ENCODE measurements around the gene SBF2. TPM values are rescaled to one million over a fixed set of nuclear protein-coding genes. Genes with fewer than 3 reads are reported as not detected.

The SBF2 gene
- total and polyA plus RNA-seq, 3 experiments from 2014 or later, result 3.7 to 4.3 (median 4.2) TPM

DNA sequence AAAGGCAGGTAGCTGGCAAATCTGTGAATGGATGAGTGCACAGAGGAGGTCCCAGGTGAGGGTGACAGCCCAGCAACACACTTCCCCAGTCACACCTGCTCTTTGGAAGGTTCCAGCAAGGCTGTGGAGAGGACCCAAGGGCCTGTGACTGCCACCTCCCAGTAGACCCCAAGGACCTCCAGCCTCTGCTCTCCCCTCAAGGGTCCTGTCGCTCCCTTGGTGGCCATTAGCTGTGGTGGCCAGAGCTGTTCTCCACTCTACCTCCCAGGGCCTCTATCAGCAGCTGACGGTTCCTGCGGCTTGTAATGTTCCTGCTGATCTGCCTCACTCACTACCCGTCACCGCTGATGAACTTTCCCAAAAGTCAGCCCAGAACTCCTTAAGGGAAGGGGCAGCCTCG lies 537.1 kb downstream of the SBF2 start:
- peak overlapping the region in 3 of 7 donors; percentile 1 to 85 (median 85) for H3K4me3 Mint-ChIP-seq
- ChIA-PET POLR2A (interaction anchor here (0.5 kb wide), 1 partner anchor 218 kb away, joined by 5 read pairs; no protein-coding TSS in a partner anchor), CTCF (interaction anchor here (0.9 to 1.3 kb wide), 3 partner anchors 216 to 567 kb away, joined by 3 read pairs; no protein-coding TSS in a partner anchor)
- no peaks in the 10 kb centered on the region for H3K9me3 Mint-ChIP-seq
- no peak overlapping the region for H3K4me3 ChIP-seq (ENCODE audit: low read length)
- no peaks in the 10 kb centered on the region for H3K36me3 ChIP-seq (ENCODE audit: insufficient read depth, low read length)
- peak overlapping the region in 5 of 8 donors; percentile 82 to 94 (median 93) for H3K27ac Mint-ChIP-seq
- peaks cover 14% of the 10 kb centered on the region for H3K4me1 ChIP-seq (ENCODE audit: insufficient read depth, low read length)
- no peaks in the 10 kb centered on the region for H3K27me3 ChIP-seq (ENCODE audit: insufficient read depth, low read length, poor library complexity, severe bottlenecking)
- peaks cover 0 to 2% of the 10 kb centered on the region in 2 donors for H3K27me3 Mint-ChIP-seq
- no peak for DNase-seq
- H3K36me3 Mint-ChIP-seq, result no peaks in the 10 kb centered on the region
- H3K9me3 ChIP-seq (ENCODE audit: low read length), result no peaks in the 10 kb centered on the region
- H3K27ac ChIP-seq (ENCODE audit: low read depth, low read length), result no peak overlapping the region
- peaks cover 19 to 30% (median 24%) of the 10 kb centered on the region in 3 donors for H3K4me1 Mint-ChIP-seq

DNA sequence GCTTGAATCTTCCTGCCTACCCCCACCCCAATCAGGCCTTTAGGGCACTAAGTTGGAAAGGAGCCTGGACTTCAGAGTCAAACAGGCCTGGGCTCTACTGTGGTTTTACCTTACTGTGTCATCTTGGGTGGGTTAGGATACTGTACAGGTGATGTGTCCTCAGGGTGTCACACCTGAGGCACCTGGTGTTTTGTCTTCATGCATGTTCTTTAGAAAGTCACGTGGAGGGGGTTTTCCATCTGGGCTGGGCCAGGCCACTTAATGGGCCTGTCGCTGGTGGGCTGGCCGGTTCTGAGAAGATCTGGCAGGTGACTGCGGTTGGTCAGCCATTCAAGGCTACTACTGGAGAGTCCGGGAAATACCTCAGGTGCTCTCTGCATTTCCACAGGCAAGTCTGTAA lies 537.6 kb downstream of the SBF2 start:
- no peaks in the 10 kb centered on the region for H3K36me3 ChIP-seq (ENCODE audit: insufficient read depth, low read length)
- no peak overlapping the region for H3K27ac ChIP-seq (ENCODE audit: low read depth, low read length)
- DNase-seq, result no peak
- Mint-ChIP-seq H3K36me3 (no peaks in the 10 kb centered on the region), H3K27ac (peak overlapping the region in 3 of 8 donors; percentile 25 to 89 (median 82)), H3K9me3 (no peaks in the 10 kb centered on the region), H3K4me3 (peak overlapping the region in 3 of 7 donors; percentile 1 to 28 (median 3)), H3K4me1 (peaks cover 19 to 30% (median 24%) of the 10 kb centered on the region in 3 donors), H3K27me3 (peaks cover 0 to 2% of the 10 kb centered on the region in 2 donors)
- H3K9me3 ChIP-seq (ENCODE audit: low read length), result no peaks in the 10 kb centered on the region
- H3K27me3 ChIP-seq (ENCODE audit: insufficient read depth, low read length, poor library complexity, severe bottlenecking), result no peaks in the 10 kb centered on the region
- no peak overlapping the region for H3K4me3 ChIP-seq (ENCODE audit: low read length)
- CTCF ChIA-PET, result interaction anchor here (0.9 to 1.3 kb wide), 3 partner anchors 216 to 567 kb away, joined by 3 read pairs; no protein-coding TSS in a partner anchor
- H3K4me1 ChIP-seq (ENCODE audit: insufficient read depth, low read length), result peaks cover 14% of the 10 kb centered on the region
- POLR2A ChIA-PET, result interaction anchor here (0.5 kb wide), 1 partner anchor 218 kb away, joined by 5 read pairs; no protein-coding TSS in a partner anchor

DNA sequence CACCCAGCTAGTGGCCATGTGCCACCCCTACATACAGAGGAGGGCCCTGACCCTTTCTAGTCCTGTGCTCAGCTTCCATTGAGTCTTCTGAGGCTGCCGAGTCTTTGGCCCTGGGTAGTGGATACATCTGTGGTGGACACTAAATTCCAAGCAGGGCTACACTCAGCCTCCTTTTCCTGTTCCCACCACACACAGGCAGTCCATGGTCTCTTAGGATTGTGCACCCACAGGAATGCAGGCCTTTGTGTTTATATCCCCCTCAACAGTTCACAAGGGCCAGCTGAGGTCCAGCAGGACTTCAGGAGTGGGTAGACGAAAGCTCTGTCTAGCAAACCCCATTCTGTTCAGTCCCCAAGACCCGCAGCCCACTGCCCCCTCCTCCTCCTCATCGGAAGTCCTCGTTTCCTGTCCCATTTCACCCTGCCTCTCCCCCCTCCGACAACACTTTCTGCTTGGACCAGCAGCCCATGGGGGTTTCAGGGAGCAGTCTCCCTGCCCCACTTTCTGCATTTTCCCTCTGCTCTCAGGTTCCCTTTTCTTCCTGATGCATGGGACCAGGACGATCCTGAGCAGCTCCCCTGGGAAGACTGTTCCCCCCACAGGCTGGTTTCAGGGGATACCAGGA lies 538.3 kb downstream of the SBF2 start:
- peak overlapping the region in 4 of 8 donors; percentile 47 to 89 (median 58) for H3K27ac Mint-ChIP-seq
- H3K4me3 ChIP-seq (ENCODE audit: low read length), result no peak overlapping the region
- POLR2A ChIA-PET, result no interaction called here
- H3K4me3 Mint-ChIP-seq, result peak overlapping the region in 1 of 7 donors; percentile 28
- CTCF ChIA-PET, result interaction anchor here (0.7 to 2.0 kb wide), 4 partner anchors 142 to 568 kb away, joined by 3 to 6 read pairs (median 3); no protein-coding TSS in a partner anchor
- no peaks in the 10 kb centered on the region for H3K36me3 ChIP-seq (ENCODE audit: insufficient read depth, low read length)
- H3K9me3 Mint-ChIP-seq, result no peaks in the 10 kb centered on the region
- no peaks in the 10 kb centered on the region for H3K9me3 ChIP-seq (ENCODE audit: low read length)
- no peaks in the 10 kb centered on the region for H3K36me3 Mint-ChIP-seq
- peaks cover 14% of the 10 kb centered on the region for H3K4me1 ChIP-seq (ENCODE audit: insufficient read depth, low read length)
- H3K4me1 Mint-ChIP-seq, result peaks cover 19 to 30% (median 24%) of the 10 kb centered on the region in 3 donors
- H3K27ac ChIP-seq (ENCODE audit: low read depth, low read length), result no peak overlapping the region
- DNase-seq, result no peak
- H3K27me3 Mint-ChIP-seq, result peaks cover 0 to 2% of the 10 kb centered on the region in 2 donors
- H3K27me3 ChIP-seq (ENCODE audit: insufficient read depth, low read length, poor library complexity, severe bottlenecking), result no peaks in the 10 kb centered on the region

- H3K4me1 Mint-ChIP-seq, result peaks cover 11 to 19% (median 17%) of the 10 kb centered on the region in 3 donors
- no peak overlapping the region for H3K27ac ChIP-seq (ENCODE audit: low read depth, low read length)
- H3K4me1 ChIP-seq (ENCODE audit: insufficient read depth, low read length), result peaks cover 9% of the 10 kb centered on the region
- H3K27ac Mint-ChIP-seq, result no peak overlapping the region
- H3K4me3 Mint-ChIP-seq, result no peak overlapping the region
- CTCF ChIA-PET, result interaction anchor here (2.0 kb wide), 1 partner anchor 554 kb away, joined by 6 read pairs; no protein-coding TSS in a partner anchor
- no peaks in the 10 kb centered on the region for H3K27me3 Mint-ChIP-seq
- H3K9me3 ChIP-seq (ENCODE audit: low read length), result no peaks in the 10 kb centered on the region
- H3K36me3 Mint-ChIP-seq, result peaks cover 0 to 8% (median 6%) of the 10 kb centered on the region in 3 donors
- no peaks in the 10 kb centered on the region for H3K9me3 Mint-ChIP-seq
- H3K27me3 ChIP-seq (ENCODE audit: insufficient read depth, low read length, poor library complexity, severe bottlenecking), result no peaks in the 10 kb centered on the region
- no peaks in the 10 kb centered on the region for H3K36me3 ChIP-seq (ENCODE audit: insufficient read depth, low read length)
- no peak overlapping the region for H3K4me3 ChIP-seq (ENCODE audit: low read length)
- POLR2A ChIA-PET, result no interaction called here
- DNase-seq, result no peak
Observed at GRCh38 chr11:9754010-9754471, 540.0 kb downstream of the SBF2 start.

- Mint-ChIP-seq H3K27ac (no peak overlapping the region), H3K4me3 (no peak overlapping the region), H3K4me1 (peaks cover 12 to 22% (median 16%) of the 10 kb centered on the region in 3 donors), H3K27me3 (no peaks in the 10 kb centered on the region), H3K36me3 (peaks cover 0 to 8% (median 6%) of the 10 kb centered on the region in 3 donors), H3K9me3 (no peaks in the 10 kb centered on the region)
- Histone ChIP-seq H3K36me3 (ENCODE audit: insufficient read depth, low read length) (no peaks in the 10 kb centered on the region), H3K27me3 (ENCODE audit: insufficient read depth, low read length, poor library complexity, severe bottlenecking) (no peaks in the 10 kb centered on the region), H3K9me3 (ENCODE audit: low read length) (no peaks in the 10 kb centered on the region), H3K4me1 (ENCODE audit: insufficient read depth, low read length) (peaks cover 6% of the 10 kb centered on the region), H3K4me3 (ENCODE audit: low read length) (no peak overlapping the region), H3K27ac (ENCODE audit: low read depth, low read length) (no peak overlapping the region)
- ChIA-PET POLR2A (no interaction called here), CTCF (no interaction called here)
- DNase-seq, result no peak
Observed at GRCh38 chr11:9753021-9753420, 541.0 kb downstream of the SBF2 start.

GRCh38 chr11:9752091-9752490 lies 541.9 kb downstream of the SBF2 start:
- Mint-ChIP-seq H3K4me1 (peaks cover 5 to 15% (median 9%) of the 10 kb centered on the region in 3 donors), H3K4me3 (no peak overlapping the region), H3K36me3 (peaks cover 0 to 8% (median 6%) of the 10 kb centered on the region in 3 donors), H3K9me3 (no peaks in the 10 kb centered on the region), H3K27ac (peak overlapping the region in 2 of 8 donors; percentile 12 to 57), H3K27me3 (no peaks in the 10 kb centered on the region)
- Histone ChIP-seq H3K36me3 (ENCODE audit: insufficient read depth, low read length) (no peaks in the 10 kb centered on the region), H3K27me3 (ENCODE audit: insufficient read depth, low read length, poor library complexity, severe bottlenecking) (no peaks in the 10 kb centered on the region), H3K4me3 (ENCODE audit: low read length) (no peak overlapping the region), H3K27ac (ENCODE audit: low read depth, low read length) (no peak overlapping the region), H3K9me3 (ENCODE audit: low read length) (no peaks in the 10 kb centered on the region), H3K4me1 (ENCODE audit: insufficient read depth, low read length) (no peaks in the 10 kb centered on the region)
- CTCF ChIA-PET, result no interaction called here
- POLR2A ChIA-PET, result no interaction called here
- DNase-seq, result no peak

DNA sequence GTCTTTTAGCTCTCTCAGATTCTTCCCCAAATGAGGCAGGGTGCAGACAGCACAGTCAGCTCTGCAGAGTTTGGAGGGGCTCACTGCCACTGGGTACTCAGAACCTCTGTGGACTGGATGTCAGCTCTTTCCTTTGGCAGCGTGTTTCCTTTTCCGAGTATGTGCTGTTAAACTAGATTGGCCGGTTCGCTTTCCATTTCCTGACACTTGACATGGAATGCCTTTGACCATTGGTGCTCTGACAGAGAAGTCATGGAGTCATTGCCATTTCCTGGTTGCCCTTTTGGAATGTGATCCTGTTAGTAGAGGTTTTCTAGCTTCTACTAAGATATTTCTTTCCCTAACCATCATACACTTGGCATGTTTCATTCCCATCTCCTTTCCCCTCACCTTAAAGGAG lies 543.5 kb downstream of the SBF2 start:
- H3K36me3 Mint-ChIP-seq, result peaks cover 0 to 8% (median 6%) of the 10 kb centered on the region in 3 donors
- CTCF ChIA-PET, result interaction anchor here (1.0 to 4.0 kb wide), 4 partner anchors 8 to 557 kb away, joined by 3 to 24 read pairs (median 4); no protein-coding TSS in a partner anchor
- Histone ChIP-seq H3K9me3 (ENCODE audit: low read length) (no peaks in the 10 kb centered on the region), H3K27me3 (ENCODE audit: insufficient read depth, low read length, poor library complexity, severe bottlenecking) (no peaks in the 10 kb centered on the region), H3K36me3 (ENCODE audit: insufficient read depth, low read length) (no peaks in the 10 kb centered on the region), H3K4me3 (ENCODE audit: low read length) (no peak overlapping the region), H3K4me1 (ENCODE audit: insufficient read depth, low read length) (no peaks in the 10 kb centered on the region), H3K27ac (ENCODE audit: low read depth, low read length) (no peak overlapping the region)
- no peak overlapping the region for H3K4me3 Mint-ChIP-seq
- H3K27ac Mint-ChIP-seq, result peak overlapping the region in 1 of 8 donors; percentile 33
- peaks cover 3 to 7% (median 5%) of the 10 kb centered on the region in 3 donors for H3K4me1 Mint-ChIP-seq
- DNase-seq, result no peak
- H3K9me3 Mint-ChIP-seq, result no peaks in the 10 kb centered on the region
- no peaks in the 10 kb centered on the region for H3K27me3 Mint-ChIP-seq
- POLR2A ChIA-PET, result no interaction called here

All from CD8-positive, alpha-beta memory T cell (primary cell).